ENCODE measurements around the gene LRRN2.

DNA sequence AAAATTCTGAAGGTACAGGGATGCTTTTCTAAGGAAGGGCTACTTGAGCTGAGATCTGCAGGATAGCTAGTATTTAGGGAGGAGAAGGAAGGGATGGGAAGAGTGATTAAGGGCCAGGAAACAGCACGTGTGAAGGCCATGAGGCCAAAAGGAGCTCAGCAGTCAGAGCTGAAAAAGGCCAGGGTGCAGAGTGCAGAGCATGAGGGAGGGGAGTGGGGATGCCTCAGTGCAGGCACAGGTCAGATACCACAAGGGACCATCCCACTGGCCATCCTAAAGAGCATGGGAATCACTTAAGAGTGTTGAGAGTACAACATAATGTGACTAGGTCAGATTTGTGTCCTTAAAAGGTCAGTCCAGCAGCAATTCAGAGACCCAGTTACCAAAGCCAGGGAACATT, 16.0 kb downstream of the LRRN2 start:
- TF ChIP-seq ZBTB8A (IDR thresholded peaks at IDR 0.05; ENCODE audit: partially characterized antibody): no peak
- TF ChIP-seq, protein P1, sequence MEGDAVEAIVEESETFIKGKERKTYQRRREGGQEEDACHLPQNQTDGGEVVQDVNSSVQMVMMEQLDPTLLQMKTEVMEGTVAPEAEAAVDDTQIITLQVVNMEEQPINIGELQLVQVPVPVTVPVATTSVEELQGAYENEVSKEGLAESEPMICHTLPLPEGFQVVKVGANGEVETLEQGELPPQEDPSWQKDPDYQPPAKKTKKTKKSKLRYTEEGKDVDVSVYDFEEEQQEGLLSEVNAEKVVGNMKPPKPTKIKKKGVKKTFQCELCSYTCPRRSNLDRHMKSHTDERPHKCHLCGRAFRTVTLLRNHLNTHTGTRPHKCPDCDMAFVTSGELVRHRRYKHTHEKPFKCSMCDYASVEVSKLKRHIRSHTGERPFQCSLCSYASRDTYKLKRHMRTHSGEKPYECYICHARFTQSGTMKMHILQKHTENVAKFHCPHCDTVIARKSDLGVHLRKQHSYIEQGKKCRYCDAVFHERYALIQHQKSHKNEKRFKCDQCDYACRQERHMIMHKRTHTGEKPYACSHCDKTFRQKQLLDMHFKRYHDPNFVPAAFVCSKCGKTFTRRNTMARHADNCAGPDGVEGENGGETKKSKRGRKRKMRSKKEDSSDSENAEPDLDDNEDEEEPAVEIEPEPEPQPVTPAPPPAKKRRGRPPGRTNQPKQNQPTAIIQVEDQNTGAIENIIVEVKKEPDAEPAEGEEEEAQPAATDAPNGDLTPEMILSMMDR (IDR thresholded peaks at IDR 0.05 in 2 of 3, conservative IDR thresholded peaks at IDR 0.05 in 1 of 3; ENCODE audit: insufficient read depth in 2 of 3, low read depth in 1 of 3, low read length in 3 of 3): no peak
- TF ChIP-seq GATAD2A (IDR thresholded peaks at IDR 0.05): no peak
- no peak for TF ChIP-seq POLR2A (conservative IDR thresholded peaks at IDR 0.05)
- no peak for TF ChIP-seq ZNF695 (CRISPR knock-in tag; IDR thresholded peaks at IDR 0.05)
- no peak for TF ChIP-seq ILK (tag; IDR thresholded peaks at IDR 0.05; ENCODE audit: borderline replicate concordance, low read depth)
- no peak for TF ChIP-seq RAD51 (IDR thresholded peaks at IDR 0.05; ENCODE audit: borderline replicate concordance, low read depth)
- TF ChIP-seq HDGF (IDR thresholded peaks at IDR 0.05): no peak
- TF ChIP-seq ZBTB2 (IDR thresholded peaks at IDR 0.05): no peak
- no peak for TF ChIP-seq RBM22 (IDR thresholded peaks at IDR 0.05; ENCODE audit: low read depth, low read length, poor library complexity, severe bottlenecking)
- TF ChIP-seq ZNF133 (CRISPR knock-in tag; IDR thresholded peaks at IDR 0.05): no peak
- no peak for TF ChIP-seq MBD2 (IDR thresholded peaks at IDR 0.05; ENCODE audit: borderline replicate concordance, low read depth)
- no peak for TF ChIP-seq TRIM24 (IDR thresholded peaks at IDR 0.05)

All from K562 (cell line).